Ramos (cell line): Measurements from ENCODE around the gene THADA.

ENCODE experiments used
- in situ Hi-C: fragments of 300-500 bp; cut with MboI; formaldehyde crosslinking; loops from one replicate; pipeline ENCODE4 v1.14.3; 2022; ENCODE audit warnings: low sequenced_read_pairs; ENCODE audit not compliant: unreplicated experiment

The THADA gene

DNA sequence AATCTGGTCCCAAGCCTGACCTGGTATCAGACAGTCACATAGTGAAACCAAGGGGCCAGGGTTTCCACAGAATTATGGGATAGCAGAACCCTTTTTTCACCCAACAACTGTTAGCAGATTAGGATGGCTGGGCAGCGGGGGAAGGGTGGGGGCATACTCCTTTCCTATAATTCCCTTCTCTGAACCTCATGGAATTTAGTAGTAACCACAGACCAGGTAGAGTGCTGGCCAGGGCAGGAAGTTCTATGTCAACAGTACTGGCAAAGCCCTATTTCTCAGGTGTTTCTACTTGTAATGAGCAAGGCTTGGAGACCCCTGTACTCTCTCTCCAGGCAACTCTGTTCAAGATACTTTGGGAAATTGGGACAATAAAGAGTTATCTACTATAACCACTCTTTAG, 174.6 kb downstream of the THADA start:
- in situ Hi-C loops, result no loop called here

DNA sequence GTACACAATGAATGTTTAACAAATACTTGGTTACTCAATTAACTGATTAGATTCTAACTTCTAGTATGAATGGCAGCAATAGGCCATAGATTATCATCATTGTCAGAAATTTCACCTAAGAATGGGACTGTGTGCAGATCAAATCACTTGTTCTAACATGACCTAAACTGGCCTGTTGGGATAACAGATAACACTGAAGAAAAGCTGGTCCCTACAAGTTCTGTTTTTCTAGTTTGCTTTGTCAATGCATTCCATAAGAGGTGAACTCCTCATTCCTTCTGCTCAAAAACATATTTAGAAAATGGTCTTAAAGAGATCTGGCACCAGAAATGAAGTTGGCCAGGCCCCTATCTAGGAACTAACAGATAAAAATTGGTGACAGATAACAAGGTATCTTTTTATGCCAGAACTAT, 175.4 kb downstream of the THADA start:
- in situ Hi-C loops, result no loop called here

GRCh38 chr2:43419876-43420275, 176.0 kb downstream of the THADA start:
- in situ Hi-C loops, result no loop called here

DNA sequence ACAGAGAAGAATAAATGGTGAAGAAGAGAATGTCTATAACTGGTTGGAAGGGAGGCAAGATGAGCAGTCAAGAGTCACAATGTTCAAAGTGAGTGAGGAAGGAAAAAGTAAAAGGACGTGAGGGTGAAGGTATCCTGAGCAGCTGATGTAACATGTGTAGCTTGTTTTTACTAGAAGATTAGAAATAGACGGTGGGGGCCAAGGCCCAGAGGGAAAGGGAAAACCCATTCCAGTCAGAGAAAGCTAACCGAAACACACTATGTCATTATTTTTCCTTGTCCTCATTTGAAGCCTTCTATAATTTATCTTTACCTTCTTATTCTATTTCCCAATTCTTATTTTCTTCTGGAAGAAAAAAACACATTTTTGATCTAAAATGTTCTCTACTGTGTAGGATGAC, 176.6 kb downstream of the THADA start:
- in situ Hi-C loops, result no loop called here

GRCh38 chr2:43418680-43419079, 177.2 kb downstream of the THADA start:
- in situ Hi-C loops, result no loop called here

DNA sequence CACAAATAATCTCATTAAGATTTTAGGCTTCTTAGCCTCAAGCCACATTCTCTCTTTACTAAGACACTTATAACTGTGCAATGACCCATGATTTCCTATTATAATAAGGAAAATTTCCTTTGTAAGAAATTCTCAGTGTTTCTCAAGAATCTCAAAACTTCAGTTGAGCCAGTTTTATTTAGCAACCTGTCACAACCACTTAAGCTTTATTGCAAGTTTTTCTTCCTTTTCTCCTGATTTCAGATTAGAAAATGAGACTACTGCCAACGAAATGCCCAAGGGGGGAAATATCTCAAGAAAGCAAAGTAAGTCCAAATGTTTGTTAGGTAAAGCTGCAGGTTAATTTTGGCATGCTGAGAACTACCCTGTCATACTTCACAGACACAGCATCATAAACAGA, 178.5 kb downstream of the THADA start:
- in situ Hi-C loops, result no loop called here

GRCh38 chr2:43415592-43415991, 180.2 kb downstream of the THADA start:
- in situ Hi-C loops, result no loop called here

GRCh38 chr2:43414586-43415135, 181.2 kb downstream of the THADA start:
- in situ Hi-C loops, result no loop called here

- in situ Hi-C loops, result no loop called here
These were observed 181.8 kb downstream of the THADA start for GRCh38 chr2:43414033-43414432.

DNA sequence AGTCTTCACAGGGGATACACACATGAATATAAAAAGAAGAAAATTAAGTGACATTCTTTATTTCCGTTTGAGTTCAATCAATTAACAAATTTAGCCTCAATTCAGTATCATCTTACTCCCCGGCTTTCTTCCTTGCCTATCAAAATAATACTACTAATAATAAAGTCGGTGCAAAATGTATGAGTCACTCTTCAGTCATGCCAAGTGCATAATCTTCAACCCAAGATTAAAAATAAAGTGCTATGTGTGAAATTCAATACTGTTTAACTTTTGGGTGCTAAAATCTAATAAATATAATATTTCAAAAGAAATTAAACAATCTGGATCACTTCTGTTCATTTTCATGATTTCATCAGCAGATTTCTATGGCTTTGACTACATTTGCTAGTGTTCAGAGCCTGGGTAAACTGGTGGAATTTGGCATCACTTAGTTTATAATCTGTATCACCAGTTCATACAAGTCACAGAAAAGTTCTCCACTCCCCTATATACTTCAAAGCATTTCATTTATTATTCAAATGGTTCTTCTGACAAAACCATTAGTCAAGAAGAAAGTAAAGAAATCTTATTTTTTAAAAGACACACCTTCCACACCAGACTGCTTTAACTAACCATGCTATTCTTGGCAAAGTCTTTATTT, 183.6 kb downstream of the THADA start:
- in situ Hi-C loops, result no loop called here

DNA sequence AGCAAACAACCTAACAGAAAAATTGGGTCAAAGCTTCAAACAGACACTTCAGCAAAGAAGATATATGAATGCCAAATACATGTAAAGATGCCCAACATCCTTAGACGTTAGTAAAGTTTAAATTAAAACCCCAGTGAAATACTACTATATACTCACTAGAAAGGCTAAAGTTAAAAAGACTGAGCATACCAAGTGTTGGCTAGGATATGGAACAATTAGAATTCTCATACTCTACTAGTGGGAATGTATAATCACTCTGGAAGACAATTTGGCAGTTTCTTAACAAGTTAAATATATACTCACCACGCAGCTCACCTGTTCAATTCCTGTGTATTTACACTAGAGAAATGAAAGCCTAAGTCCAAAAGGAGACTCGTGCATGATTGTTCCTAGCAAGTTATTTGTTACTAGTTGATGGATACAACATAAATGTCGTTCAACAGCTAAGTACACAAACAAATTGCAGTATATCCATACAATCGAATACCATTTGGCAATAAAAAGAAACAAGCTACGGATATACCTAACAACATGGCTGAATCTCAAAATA, 185.7 kb downstream of the THADA start:
- in situ Hi-C loops, result no loop called here

DNA sequence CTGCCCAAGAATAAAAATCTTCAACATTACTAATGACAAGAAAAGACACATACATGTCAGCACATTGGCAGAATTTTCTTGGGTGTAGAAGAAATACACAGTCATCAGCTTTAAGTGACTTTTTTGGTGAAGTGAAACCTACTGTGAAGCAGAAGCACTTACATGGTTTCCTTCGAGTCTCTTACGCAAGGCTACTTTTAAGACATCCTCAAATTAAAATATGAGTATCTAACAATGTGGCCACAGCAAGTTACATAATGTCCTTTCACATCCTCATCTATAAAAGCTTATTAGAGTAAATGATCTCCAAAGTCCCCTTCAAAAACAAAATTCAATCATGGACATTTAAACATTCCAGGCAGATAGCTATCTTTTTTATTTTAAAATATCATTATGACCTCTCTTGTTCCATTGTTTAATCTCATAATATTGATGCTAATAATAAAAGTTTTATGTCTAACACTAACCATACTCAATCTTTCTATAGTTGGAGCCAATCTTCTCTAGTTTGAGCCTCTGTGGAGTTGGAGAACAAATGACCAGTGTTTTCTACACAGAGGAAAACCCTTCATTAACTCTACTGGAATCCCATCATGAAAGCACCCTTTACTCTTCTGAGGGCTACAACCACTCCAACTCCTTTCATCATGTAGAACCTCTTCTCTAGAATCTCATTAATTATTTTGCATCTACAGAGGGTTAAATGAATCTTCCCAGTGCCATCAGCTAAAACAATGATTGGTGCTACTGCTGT, 187.3 kb downstream of the THADA start:
- in situ Hi-C loops, result no loop called here

DNA sequence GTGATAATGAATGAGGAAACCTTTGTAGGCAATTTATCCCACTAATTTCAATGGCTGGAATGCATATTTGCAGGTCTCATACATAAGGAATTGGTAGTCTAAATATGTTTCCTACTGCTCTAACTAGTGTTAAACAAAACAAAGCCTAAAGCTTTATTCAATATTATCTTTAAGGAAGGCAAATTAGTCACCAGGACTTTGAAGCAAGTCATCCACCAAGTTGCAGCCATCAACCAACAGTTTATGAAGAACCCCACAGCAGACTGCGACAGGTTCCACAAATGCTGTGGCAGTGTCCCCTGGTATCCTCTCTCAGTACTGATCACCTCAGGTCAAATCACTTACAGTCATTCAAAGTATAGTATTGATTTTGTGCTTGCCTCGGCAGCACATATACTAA, 187.9 kb downstream of the THADA start:
- in situ Hi-C loops, result no loop called here

GRCh38 chr2:43406651-43407279, 189.1 kb downstream of the THADA start:
- in situ Hi-C loops, result no loop called here

DNA sequence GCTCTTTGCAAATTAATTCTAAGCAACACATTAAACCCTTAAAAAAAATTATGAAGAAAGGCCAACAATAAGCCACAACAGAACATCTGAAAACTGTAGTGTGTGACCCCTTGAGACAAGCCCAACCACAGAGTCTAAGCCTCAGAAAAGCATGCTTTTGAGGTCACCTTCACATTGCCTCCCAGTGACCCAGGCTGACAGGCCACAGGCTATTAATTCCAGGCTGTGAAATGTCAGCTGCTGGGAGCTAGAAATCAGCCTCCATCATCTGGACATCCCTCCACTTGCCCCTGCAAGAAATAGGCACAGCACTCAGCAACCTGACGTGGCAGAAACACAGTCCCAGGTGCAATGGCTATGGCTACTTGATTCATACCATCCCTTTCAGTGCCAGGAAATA, 190.0 kb downstream of the THADA start:
- in situ Hi-C loops, result no loop called here

- in situ Hi-C loops, result no loop called here
These were observed 193.3 kb downstream of the THADA start for GRCh38 chr2:43402452-43402937.

- in situ Hi-C loops, result no loop called here
These were observed 193.8 kb downstream of the THADA start for GRCh38 chr2:43402002-43402401.

- in situ Hi-C loops, result no loop called here
These were observed 195.3 kb downstream of the THADA start for GRCh38 chr2:43400508-43400907.

GRCh38 chr2:43399515-43400264, 196.1 kb downstream of the THADA start:
- in situ Hi-C loops, result no loop called here

DNA sequence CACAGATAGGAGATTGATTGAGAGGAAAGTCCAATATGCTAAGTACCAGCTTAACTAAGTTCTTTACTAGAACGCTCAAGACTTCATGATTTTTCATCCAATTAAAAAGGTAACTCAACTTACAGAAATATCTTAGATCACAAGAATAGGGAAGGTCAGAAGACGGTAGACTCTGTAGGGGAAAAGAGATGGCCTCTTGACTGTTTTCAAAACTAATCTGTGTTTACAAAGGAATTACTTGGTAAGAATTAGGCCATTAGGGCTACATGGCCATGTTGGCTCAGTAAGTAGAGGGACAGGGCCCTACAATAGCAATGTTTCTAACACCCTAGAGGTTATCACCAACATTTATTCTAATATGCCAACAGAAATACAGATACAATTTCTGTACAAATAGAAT, 196.7 kb downstream of the THADA start:
- in situ Hi-C loops, result no loop called here
